GM18505 (cell line): ENCODE results near the gene PNPLA7.
"Not testable (repeated sequence)": the region's sequence is repeated elsewhere in the genome, so short reads cannot be mapped to it uniquely, and the experiment has no call there.

Experiments used
- ATAC-seq: cut with Tn5 transposase; IDR thresholded peaks from one replicate; pipeline ENCODE4 v1.9.1; 2021; ENCODE audit not compliant: unreplicated experiment
- POLR2A ChIP-seq: IDR thresholded peaks from 4 replicates; pipeline ENCODE4 v1.6.1; 2011; ENCODE audit warnings: borderline replicate concordance; ENCODE audit not compliant: insufficient read depth, insufficient read length; ENCODE audit errors: extremely low read depth

Gene PNPLA7

DNA sequence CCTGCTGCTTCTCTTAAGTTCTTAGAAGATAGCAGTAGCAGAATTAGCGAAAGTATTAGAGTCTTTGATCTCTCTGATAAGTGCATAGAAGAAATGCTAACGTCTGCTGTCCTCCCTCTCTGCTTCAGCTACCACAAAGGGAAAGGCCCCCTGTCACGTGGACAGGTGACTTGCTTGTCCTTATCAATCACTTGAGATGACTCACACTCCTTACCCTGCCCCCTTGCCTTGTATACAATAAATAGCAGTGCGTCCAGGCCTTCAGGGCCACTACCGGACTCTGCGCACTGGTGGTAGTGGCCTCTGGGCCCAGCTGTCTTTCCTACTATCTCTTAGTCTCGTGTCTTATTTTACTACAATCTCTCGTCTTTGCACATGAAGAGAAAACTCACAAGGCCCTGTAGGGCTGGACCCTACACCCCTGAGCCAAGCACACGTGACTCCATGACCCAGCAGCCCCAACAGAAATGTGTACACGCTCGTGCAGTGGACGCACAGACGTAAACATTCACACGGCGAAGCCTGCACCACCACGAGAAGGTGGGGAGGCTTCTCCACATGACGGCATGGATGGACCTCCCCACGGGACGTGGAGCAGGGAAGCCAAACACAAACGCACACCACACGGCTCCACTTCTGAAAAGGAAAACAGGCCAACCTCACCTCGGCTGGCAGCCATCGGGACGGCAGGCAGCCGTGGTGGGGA is 38.3 kb downstream of the PNPLA7 start:
- no peak for TF ChIP-seq POLR2A
- no peak for ATAC-seq

DNA sequence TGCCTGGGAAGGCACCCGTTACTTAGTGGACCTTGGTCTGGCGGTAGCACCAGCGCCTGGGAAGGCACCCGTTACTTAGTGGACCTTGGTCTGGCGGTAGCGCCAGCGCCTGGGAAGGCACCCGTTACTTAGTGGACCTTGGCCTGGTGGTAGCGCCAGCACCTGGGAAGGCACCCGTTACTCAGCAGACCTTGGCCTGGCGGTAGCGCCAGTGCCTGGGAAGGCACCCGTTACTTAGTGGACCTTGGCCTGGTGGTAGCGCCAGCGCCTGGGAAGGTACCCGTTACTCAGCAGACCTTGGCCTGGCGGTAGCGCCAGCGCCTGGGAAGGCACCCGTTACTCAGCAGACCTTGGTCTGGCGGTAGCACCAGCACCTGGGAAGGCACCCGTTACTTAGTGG is 39.1 kb downstream of the PNPLA7 start:
- not testable (repeated sequence) for ATAC-seq

DNA sequence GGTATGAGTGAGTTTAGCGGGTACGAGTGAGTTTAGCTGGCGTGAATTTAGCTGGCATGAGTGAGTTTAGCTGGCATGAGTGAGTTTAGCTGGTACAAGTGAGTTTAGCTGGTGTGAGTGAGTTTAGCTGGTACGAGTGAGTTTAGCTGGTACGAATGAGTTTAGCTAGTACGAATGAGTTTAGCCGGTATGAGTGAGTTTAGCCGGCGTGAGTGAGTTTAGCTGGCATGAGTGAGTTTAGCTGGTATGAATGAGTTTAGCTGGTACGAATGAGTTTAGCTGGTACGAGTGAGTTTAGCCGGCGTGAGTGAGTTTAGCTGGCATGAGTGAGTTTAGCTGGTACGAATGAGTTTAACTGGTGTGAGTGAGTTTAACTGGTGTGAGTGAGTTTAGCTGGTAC is 41.0 kb downstream of the PNPLA7 start:
- ATAC-seq: no peak
- no peak for TF ChIP-seq POLR2A

DNA sequence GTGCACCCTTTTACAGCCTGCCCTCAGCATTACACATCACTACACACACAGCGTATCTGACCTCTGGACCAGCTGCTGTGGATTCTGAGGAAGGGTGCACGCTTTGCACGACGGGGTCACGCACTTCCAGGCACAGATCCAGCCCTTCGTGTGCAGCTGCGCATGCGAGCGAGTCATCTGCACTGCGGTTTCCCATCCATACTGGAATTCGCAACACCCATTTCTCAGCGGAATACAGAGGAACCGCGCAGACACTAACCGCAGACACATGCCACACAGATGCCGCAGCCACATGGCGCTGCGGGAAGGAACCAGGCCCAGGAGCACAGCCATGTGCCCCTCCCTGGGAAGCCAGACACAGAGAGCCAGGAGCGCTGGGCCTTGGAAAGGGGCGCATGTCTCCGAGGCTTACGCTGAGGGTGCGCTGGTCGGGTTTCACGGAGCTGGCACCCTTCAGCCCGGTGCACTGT is 43.5 kb downstream of the PNPLA7 start:
- no peak for TF ChIP-seq POLR2A
- ATAC-seq: no peak

DNA sequence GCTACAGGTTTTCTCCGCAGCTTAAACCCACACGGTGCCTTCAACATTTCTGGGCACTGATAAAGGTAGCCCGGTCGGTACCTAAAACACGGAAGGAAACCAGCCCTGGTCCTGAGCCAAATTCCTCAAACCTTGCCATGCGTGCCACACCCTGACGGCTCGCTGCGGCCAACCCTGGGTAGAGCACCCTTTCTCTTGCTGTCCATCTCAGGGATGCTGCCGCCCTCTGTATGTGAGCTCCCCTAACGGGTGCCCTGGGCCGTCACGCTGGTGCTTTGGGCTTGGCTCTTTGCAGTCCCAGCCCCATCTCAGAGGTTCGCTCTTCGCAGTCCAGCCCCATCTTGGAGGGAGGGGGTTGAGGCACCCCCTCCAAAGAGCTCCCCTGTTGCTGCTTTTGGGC is 43.9 kb downstream of the PNPLA7 start:
- no peak for TF ChIP-seq POLR2A
- ATAC-seq: no peak

DNA sequence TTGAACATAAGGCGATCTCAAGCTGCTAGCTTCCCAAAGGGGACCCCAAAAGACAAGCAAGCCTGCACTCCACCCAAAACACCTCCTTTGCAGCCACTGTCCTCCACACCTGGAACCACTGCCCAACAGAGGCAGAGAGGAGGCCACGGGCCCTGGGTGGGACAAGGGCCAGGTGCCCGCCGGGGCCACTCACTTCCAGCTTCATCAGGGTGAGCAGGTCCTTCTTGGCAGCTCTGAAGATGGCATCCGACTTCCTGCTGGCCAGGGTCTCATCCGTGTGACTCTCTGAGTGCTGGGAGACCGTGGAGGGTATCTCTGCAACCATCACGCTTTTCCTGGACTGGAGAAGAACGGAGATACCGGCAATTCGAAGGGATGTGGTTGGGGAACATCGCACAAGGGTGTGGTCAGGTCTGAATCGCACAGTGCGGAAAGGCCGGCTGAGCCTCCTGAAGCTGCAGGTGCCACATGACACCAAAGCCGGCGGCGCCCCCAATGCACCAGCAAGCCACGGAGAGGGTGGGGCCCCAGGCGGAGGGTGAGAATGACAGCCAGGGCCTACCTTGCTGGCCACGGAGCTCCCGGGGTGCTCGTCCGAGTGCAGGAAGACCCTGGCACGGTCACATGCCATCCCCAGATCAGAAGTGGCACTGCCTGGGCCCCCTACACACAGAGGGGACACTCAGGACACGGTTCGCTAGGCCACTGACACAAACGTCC is 44.6 kb downstream of the PNPLA7 start:
- no peak for ATAC-seq
- TF ChIP-seq POLR2A: no peak

DNA sequence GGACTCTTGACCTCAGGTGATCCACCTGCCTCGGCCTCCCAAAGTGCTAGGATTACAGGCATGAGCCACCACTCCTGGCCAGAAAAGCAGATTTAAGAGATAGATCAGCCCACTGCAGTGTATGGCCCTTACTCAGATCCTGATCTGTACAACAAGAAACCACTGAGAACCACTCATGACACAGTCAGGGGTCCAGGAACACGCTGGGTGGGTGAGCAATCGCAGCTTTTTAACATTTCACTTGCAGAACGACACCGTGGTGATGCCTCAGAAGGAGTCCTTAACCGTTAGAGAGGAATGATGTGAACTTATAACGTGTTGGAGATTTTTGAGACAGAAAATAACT is 45.8 kb downstream of the PNPLA7 start:
- TF ChIP-seq POLR2A: no peak
- no peak for ATAC-seq

DNA sequence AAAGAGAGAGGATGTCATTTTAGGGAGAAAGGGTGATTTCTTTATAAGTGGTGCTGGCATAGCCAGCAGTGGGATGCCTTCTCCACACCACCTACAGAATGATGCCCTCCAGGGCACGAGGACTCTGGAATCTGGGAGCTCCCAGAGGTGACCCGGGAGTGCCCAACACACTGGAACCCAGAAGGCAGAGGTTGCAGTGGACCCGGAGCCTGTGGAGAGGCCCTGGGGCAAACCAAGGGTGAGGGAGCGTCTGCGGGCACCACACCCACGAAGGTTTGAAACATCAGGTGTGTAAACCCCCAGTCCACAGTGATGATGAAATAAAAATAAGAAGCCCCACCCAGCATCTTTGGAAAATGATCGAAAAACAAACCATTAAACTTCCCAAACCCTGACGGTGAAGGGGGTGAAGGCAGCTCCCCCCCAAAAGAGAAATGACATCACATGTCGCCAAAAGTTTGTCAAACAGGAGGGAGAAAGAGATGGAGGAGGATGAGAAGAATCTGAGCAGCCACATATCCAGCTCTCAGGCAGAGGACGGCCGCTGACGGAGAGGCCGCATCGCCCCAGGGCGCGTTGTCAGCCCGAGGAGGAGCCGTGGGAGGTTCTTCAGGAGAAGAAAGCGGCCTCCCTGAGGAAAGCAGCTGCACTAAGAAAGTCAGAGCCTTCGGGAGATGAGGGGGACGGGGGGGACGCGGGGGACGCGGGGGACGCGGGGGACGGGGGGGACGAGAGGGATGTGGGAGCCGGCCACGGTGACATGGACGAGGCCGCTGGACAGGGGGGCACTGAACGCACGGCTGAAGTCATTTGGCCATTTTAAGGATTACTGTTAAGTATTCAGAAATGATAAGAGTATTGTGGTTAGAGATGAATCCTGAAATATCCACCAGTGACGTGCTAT is 47.9 kb downstream of the PNPLA7 start:
- no peak for TF ChIP-seq POLR2A
- ATAC-seq: no peak

DNA sequence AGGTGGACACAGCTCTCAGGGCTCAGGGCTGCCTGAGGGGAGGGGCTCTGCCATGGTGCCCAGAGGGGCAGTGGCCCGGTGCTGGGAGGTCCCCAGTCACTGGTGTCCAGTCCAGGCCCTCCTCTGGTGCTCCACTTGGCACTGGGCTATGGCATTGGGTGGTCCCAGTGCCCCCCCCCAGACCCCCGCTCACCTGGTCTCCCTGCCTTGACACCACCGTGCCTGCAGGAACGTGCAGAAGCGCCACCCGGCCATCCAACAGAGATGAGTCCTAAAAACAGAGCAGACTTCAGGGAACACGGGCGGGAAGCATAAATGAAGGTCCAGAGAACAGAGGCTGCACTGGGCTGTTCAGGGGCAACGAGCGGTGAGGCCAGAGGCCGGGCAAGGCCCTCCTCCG is 48.7 kb downstream of the PNPLA7 start:
- ATAC-seq: no peak

DNA sequence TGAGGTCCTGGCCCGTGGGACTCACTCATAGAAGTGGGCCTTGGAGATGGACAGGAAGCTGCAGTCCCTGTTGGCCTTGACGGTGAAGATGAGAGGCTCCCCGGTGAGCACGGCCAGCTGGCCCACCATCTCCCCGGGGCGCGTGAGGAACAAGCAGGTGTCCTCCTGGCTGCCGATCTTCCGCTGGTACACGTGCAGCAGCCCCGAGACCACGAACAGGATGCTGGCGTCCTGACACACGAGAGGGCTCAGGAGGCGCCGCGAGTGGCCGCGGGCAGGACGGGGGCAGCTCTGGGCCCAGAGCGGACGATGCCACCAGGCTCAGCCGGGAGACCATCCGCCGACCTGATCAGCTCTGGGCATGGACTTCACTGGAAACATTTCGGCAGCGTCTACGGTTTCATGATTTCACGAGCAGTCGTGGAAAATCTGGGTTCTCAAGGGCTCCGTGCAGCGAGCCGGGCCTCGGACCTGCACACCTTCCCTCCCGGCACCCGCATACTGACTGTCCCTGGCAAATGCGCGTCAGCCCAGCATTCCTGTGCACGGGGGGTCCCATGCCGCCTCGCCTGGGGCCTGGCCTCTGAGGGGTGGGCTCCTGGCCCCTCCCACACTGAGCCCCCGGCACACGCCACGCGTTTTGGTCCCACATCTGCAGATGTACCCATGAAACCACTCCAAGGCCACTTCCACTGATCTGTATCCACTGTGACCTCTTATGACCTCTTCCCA is 49.4 kb downstream of the PNPLA7 start:
- no peak for ATAC-seq
- no peak for TF ChIP-seq POLR2A

More for the DNA sequence above, 48.7 kb downstream of the PNPLA7 start:
- TF ChIP-seq POLR2A: no peak

DNA sequence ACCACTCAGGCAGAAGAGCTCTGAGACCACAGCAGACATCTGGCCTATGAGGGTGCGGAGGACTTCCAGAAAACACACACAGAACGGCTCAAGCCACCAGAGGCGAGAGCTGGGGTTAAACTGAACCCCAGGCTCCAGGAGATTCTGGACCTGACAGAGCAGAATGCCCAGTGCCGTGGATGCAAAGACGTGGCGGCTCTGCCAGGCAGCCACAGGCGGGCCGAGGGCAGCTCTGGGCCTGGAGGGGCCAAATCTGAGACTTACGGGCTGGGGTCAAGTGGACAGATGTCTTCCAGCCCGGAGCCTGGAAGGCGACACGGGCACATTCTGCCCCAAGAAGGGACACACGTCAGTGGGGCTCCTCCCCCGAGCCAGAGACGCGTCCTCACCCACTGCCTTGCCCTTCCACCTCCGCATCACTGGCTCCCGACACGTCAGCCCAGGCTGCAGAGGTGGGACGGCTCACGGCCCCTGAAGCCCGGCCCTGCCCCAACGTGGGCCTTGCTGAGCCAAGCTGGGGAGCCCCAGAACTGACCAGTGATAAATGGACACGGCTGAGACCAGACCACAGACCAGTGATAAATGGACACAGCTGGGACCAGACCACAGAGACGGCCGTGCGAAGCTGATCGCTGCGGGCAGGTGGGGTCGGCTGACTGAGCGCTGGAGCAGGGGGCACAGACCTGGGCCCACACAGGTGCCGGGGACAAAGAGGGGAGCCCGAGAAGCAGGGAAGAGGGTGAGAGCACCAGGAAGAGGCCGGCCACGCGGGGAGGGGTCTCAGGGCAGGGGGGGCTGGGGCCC is 50.1 kb downstream of the PNPLA7 start:
- no peak for ATAC-seq
- TF ChIP-seq POLR2A: no peak

DNA sequence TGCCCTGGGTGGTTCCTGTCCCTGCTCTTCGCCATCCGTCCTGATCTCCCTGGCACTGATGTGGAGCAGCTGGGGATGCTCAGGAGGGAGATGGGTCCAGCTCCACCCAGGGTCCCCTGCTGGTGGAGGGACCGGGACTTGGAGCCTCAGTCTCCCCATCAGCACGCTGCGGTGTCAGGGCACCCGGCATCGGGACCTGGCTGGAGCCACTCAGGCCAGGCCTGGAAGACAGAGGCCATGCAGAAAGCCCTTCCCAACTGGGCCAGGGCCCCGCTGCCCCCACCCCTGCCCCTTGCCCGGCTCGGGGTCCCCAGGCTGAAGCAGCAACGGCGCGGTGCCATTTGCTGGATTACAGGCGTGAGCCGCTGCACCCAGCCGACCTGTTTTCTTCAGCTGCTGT is 50.8 kb downstream of the PNPLA7 start:
- no peak for ATAC-seq
- TF ChIP-seq POLR2A: no peak
